HG02798 (cell line): ENCODE data around the gene COL4A2.

Experiments used
- ATAC-seq: cut with Tn5 transposase; IDR thresholded peaks from one replicate; pipeline ENCODE4 v1.9.1; 2021; ENCODE audit warnings: mild to moderate bottlenecking; ENCODE audit not compliant: unreplicated experiment, poor library complexity

Gene COL4A2

DNA sequence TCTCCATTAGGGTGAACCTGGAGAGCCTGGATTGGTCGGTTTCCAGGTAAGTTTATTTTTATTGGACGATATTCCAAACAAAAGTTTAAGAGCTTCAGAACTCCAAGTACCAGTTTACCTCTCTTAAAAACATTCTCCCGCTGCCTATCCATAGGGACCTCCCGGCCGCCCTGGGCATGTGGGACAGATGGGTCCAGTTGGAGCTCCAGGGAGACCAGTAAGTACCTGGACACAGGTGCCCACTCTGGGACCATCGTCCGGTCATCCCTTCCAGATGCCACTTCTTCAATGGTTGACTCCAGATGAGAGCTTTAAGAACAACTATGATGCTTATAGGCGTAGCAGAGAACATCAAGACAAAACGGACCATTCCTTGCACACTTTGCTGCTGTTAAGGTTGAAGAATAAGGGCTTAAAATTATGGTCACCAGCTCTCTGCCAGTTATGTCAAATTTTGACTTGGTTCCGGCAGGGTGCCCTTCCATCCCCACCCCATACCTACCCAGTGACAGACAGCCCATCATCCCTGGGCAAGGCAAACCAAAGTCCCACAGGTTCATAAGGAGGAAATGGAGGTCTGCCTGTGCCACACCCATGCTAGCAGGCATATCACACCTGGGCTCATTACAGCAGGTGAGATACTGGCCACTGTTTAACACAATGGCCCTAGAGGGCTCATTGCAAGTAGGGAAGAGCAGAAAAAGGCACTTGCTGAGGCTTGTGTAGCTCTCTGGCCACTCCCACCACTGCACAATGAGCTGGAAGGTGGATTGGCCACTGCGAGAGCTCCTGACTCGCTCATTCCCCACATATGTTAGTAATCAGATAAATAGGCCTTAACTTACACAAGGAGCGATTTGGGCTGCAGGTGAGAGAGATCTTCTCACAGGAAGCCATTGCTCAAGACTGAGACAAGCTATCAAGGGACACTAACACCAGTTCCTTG is 123.6 kb downstream of the COL4A2 start:
- ATAC-seq, result no peak

DNA sequence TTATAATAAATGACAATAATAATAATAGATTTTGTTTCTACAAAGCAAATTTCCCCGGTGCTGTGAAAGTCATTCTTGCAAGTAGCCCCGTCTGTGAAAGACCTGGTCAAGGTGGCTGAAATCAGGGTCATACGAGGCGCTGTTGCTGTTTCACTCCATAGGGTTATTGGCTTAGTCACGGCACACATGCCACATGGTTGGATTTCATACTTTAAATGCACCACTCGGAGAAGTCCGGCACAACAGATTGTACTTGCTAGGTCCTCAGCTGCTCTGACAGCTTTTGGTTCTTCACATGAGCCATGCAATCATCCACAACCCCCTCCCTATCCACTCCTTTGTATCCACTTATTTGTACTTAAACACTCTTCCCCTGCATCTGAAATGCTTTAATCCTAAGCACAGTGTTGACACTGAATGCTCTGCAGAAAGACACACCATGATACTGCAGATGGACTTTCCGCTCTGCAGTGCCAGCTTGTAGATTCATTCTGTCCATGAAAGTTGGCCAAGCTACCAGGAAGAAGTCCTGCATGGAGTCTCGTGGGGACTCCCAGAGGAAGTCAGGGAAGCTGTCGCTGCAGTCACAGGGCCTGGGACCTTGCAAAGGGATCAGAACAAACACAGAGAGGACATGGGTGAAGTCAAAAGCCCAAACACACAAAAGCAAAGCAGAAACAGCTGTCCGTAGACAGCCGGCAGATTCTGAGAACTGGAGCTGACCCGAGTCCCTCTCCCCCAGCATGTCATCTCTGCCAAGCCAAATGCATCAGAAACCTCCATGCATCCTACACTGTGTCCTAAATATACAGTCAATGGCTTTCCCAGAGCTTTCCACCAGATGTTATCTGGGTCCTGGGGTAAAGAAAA is 124.6 kb downstream of the COL4A2 start:
- ATAC-seq, result no peak

- ATAC-seq, result no peak
These were observed 125.4 kb downstream of the COL4A2 start for GRCh38 chr13:110432522-110432921.

- ATAC-seq, result no peak
These were observed 125.9 kb downstream of the COL4A2 start for GRCh38 chr13:110433014-110433413.

DNA sequence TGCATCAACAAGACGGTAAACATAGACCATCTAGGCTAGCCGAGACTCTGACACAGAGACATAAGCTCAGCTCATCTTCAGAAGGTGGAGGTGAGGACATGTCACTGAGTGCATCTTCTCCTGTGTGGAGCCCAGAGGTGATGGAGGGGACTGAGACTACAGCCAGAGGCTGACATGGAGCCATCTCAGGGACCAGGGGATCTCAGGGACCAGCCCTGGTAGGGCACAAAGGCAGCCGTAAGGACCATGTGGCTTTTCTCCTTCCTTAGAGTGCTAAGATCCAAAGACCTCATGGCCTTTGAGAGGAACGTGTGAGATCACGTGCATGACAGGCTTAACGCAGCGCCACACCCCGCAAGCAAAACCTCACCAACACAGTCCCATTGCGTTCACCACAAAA is 127.5 kb downstream of the COL4A2 start:
- ATAC-seq, result no peak

GRCh38 chr13:110435331-110435730 is 128.2 kb downstream of the COL4A2 start:
- no peak for ATAC-seq

DNA sequence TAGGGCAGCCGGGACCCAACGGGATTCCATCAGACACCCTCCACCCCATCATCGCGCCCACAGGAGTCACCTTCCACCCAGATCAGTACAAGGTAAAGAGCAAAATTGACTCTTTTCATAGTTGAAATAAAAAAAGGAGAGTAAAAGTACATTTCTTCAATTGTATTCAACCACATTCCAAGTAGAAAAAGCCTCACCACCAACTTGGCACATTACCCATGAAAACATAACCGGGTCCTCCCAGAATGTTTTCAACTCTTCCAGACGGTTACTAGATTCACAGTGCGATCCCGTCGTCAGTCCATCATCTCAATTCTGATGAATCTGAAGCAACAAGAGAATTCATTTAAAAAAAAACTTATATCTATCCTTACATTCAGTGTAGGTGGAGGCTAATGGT is 129.2 kb downstream of the COL4A2 start:
- ATAC-seq, result no peak

DNA sequence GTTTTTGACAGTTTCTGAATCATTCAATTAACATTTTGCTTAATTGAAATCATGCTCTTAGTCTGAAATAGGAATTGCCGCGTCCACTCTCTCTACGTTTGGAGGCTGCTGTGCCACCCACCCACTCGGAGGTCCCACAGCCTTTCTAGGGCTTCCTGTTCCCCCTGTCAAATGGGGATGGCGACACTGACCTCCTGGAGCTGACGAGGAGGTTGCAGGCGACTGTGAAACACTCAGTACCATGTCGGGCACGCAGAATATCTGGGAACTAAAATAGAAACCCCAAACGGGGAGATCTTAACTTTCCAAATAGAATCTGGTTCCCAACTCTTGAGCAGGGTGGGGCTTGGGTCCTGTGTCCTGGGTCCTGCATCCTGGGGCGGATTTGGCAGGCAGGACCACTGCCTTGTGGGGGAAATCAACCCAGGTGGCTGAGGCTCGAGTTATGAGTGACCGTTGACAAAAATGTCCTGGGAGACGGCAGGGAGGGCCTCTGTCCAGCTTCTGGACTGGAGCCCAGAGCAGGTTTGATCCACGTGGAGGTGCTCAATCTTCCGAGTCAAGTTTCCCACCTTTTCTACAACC is 129.8 kb downstream of the COL4A2 start:
- no peak for ATAC-seq

DNA sequence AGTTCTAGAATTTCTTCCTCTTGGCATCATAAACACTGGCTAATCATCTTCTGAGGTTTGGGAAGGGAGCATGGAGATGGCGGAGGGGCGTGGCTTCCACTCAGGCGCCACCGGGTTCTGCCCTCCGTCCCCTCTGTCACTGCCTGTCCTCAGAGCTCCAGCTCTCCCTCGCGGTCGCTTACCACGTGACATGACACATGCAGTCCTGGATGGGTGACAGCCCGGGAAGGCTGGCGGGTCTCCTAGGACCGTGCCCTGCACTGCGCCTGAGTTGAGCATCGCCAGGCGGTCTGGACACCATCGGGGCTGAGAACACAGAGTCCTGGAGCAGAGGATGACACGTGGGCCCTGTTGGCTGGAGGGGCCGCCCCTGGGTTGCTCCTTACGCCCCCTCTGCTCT is 131.1 kb downstream of the COL4A2 start:
- ATAC-seq, result no peak

DNA sequence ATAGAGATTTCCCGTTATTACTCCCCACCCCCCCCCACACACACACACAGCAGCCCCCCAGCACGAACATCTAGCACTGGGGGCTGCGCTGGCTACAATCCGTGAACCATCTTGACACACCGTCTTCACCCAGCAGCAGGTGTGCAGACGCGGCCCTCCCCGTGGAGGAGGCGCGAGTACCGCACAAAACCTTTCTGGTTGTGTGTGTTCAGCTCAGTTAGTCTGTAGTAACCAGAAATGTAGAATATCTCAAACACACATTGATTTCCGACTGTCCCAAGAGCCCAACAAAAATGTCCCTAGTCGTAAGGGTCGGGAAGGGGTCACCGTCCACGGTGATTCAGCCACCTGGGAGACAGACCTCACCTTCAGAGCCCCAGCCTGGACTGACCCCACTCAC is 131.7 kb downstream of the COL4A2 start:
- no peak for ATAC-seq

- ATAC-seq, result no peak
These were observed 134.1 kb downstream of the COL4A2 start for GRCh38 chr13:110440946-110441731.

GRCh38 chr13:110442930-110443621 is 136.0 kb downstream of the COL4A2 start:
- no peak for ATAC-seq

GRCh38 chr13:110443622-110444225 is 136.6 kb downstream of the COL4A2 start:
- peak; percentile 35 for ATAC-seq

DNA sequence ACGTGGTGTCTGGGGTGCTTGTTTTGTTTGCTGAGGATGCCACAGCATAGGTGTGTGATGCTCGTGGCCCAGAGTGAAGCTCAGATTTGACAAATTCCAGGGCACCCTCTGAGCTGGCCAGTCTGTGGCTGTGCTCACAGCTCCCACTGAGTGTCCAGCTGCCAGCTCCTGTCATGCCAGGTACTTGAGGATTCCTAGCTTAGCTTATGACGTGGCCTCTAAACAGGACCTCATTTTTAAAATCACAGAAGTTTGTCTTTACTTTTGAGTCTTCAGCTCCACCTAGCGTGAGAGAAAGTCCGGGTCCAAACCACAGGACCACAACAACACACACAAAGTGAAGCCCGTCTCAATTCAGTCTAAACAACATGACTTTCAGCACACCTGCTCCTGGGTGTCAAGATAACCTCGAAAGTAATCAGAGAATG is 137.2 kb downstream of the COL4A2 start:
- ATAC-seq, result peak; percentile 65

DNA sequence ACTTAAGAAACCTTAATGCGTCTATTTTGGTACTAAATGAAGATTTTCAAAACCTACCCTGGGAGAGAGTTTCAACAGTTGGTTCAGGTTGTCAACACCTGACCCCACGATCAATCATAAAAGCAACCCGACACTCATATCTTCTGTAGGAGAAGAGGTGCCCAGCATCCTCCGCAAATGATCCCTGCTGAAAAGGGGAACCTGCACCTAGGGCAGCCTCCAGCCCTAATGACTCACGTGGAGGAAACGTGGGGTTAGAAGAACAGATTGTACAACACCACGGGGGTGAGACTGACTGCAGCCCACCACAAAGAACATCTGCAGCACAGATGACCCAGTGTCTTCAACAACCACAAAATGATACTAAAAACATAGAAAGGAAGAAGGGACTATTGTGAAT is 138.1 kb downstream of the COL4A2 start:
- ATAC-seq, result peak; percentile 48

- no peak for ATAC-seq
These were observed 138.9 kb downstream of the COL4A2 start for GRCh38 chr13:110445722-110446574.

DNA sequence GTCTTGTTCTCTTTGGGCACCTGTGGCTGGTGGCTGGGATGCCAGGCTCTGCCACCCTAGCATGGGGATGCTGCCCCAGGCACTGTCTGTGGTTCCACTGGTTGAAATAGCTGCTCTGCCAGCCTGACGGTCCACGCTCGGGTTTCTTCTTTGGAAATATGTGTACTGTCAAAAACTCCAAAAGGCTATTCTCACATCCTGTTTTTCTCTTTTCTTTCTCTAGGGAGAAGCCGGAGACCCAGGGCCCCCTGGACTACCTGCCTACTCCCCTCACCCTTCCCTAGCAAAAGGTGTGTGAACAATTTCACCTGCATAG is 139.4 kb downstream of the COL4A2 start:
- no peak for ATAC-seq

DNA sequence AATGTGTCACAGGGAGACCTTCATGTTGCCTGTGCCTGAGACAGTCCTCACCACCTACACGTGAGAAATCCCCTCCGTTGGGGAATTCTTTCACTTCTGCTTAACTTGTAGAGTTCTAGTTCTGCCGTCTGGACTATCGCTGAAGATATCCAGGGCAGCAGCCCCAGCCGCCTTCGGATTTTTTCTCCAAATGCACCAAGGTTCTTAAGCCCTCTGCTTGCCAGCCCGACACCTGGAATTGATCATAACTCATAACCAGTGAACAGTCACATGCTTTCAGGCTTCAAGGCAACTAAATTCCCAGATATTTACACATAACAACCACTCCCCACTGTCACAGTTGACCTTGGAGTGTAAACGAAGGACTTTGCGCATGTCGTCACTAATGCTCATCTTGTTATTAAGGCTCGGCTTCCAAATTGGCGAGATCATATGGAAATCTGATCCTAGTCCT is 140.0 kb downstream of the COL4A2 start:
- peak; percentile 43 for ATAC-seq
